A673 (cell line): Measurements from ENCODE around the gene NDUFB10. TPM values are rescaled to one million over a fixed set of nuclear protein-coding genes. Genes with fewer than 3 reads are reported as not detected.

ENCODE experiments used
- BruUV-seq: library from RNA; stranded (reverse); fragments of 400-500 nt; replicated peaks from 2 replicates; lab custom pipeline; 2021; lab: Mats Ljungman, UMichigan
- CTCF ChIA-PET: fragments of 300-600 bp; sonication (Branson Sonifier 250); formaldehyde crosslinking; loops from one replicate; lab custom pipeline; 2022; ENCODE audit warnings: antibody characterized with exemption; lab: Charles Lee
- POLR2A ChIA-PET: fragments of 300-600 bp; sonication (Branson Sonifier 250); formaldehyde crosslinking; loops from one replicate; lab custom pipeline; 2022; ENCODE audit warnings: antibody characterized with exemption; ENCODE audit not compliant: low non-redundant PET; lab: Charles Lee
- DNase-seq: peaks from one replicate; pipeline ENCODE4 v3.0.0-alpha.2; 2015; ENCODE audit warnings: low spot score
- H3K27ac ChIP-seq: fragments of 200-600 bp; sonication (generic); 2 replicates; pipeline ENCODE4 v1.5.1; 2016; ENCODE audit warnings: mixed run types, low read depth, mild to moderate bottlenecking, mixed read lengths, antibody characterized with exemption, low read length; ENCODE audit not compliant: poor library complexity, severe bottlenecking
- H3K27me3 ChIP-seq: fragments of 200-600 bp; sonication (generic); replicated peaks from 2 replicates; pipeline ENCODE4 v1.6.1; 2017; ENCODE audit warnings: mixed run types, low read depth, mild to moderate bottlenecking, mixed read lengths, antibody characterized with exemption, low read length; ENCODE audit not compliant: insufficient read depth, poor library complexity
- H3K36me3 ChIP-seq: fragments of 200-600 bp; sonication (generic); 2 replicates; pipeline ENCODE4 v1.6.1; 2016; ENCODE audit warnings: mixed run types, mild to moderate bottlenecking, mixed read lengths, antibody characterized with exemption, low read length; ENCODE audit not compliant: insufficient read depth, poor library complexity, severe bottlenecking
- H3K4me1 ChIP-seq: fragments of 200-600 bp; sonication (generic); 2 replicates; pipeline ENCODE4 v1.6.1; 2017; ENCODE audit warnings: mixed run types, mild to moderate bottlenecking, mixed read lengths, antibody characterized with exemption, low read length; ENCODE audit not compliant: insufficient read depth, poor library complexity, severe bottlenecking
- H3K4me3 ChIP-seq: fragments of 200-600 bp; sonication (generic); 2 replicates; pipeline ENCODE4 v1.5.1; 2016; ENCODE audit warnings: low read depth, mixed run types, mild to moderate bottlenecking, mixed read lengths, low read length; ENCODE audit not compliant: poor library complexity, severe bottlenecking
- H3K9me3 ChIP-seq: fragments of 200-600 bp; sonication (generic); 2 replicates; pipeline ENCODE4 v1.6.1; 2016; ENCODE audit warnings: mixed run types, low read depth, mild to moderate bottlenecking, mixed read lengths, antibody characterized with exemption, low read length; ENCODE audit not compliant: poor library complexity, severe bottlenecking
- EZH2 ChIP-seq: fragments of 200-600 bp; sonication (generic); IDR thresholded peaks from 2 replicates; pipeline ENCODE4 v1.6.1; 2017; ENCODE audit warnings: borderline replicate concordance, low read depth, mild to moderate bottlenecking, mixed read lengths, antibody characterized with exemption, low read length; ENCODE audit not compliant: poor library complexity, severe bottlenecking
- intact Hi-C: fragments of 100-400 bp; cut with micrococcal nuclease; formaldehyde crosslinking; loops from one replicate; pipeline ENCODE4 v1.10.0; 2022; ENCODE audit not compliant: unreplicated experiment
- total RNA-seq: library from RNA; stranded (reverse); gene quantifications from 2 replicates; pipeline ENCODE4 v1.2.3, GENCODE V29; 2021
- TF ChIP-seq, protein P1 (sequence below): fragments of 300-800, 200-600 bp; sonication (generic); conservative IDR thresholded peaks from 2 replicates; pipeline ENCODE4 v1.5.1; 2017; ENCODE audit warnings: low read depth, mild to moderate bottlenecking, antibody characterized with exemption, low read length, moderate library complexity, mixed read lengths

Gene NDUFB10
- total RNA-seq, 1 experiment from 2014 or later, result 178 TPM

DNA sequence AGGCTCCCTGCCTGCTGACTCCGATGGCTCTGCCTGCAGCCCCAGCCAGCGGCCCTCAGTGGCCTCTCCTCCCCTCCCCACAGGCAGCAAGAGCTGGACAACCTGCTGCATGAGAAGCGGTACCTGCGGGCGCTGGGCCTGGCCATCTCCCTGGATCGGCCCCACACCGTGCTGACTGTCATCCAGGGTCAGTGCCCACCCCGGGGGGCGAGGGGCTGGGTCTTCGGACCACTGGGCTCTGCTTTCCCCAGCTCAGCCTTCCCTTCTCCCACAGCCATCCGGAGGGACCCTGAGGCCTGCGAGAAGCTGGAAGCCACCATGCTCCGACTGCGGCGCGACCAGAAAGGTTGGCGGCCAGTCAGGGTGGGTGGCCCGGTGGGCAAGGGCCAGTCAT, 18.5 kb downstream of the NDUFB10 start:
- intact Hi-C loops, result no loop called here
- CTCF ChIA-PET, result no interaction called here
- TSS peak; percentile 13 for BruUV-seq

DNA sequence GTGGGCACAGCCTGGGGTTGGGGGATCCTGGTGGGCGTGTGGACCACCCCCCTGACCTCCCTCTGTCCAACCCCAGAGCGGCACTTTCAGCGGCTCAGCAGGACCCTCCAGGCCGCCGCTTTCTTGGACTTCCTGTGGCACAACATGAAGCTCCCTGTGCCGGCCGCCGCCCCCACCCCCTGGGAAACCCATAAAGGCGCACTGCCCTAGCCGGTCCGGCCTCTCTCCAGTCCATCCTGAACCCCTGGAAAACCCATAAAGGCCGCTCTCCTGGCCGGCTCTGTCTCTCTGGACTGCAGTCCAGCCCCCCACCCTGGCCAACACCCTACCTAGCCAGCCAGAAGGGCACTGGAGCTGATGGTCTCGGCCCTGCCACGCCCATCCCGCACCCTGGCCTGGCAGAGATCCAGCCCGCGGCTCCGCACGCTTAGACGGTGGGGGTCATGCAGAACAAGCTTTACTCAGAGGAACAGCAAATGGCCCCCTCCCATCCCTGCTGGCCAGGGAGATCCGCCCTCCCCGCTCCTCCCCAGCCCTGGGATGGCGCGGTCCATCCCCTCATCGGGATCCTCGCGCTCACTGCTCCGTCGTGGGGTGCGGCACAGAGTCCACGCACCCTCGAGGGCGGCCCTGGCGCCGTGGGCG, 19.3 kb downstream of the NDUFB10 start:
- no TSS peak for BruUV-seq
- no peak overlapping the region for H3K27ac ChIP-seq
- DNase-seq, result no peak
- intact Hi-C loops, result no loop called here
- ChIA-PET CTCF (no interaction called here), POLR2A (interaction anchor here (0.6 kb wide), 1 partner anchor 14 kb away, joined by 3 read pairs; the partner anchor contains the start of gene RPS2)
- H3K9me3 ChIP-seq, result no peaks in the 10 kb centered on the region
- peaks cover 28% of the 10 kb centered on the region for H3K36me3 ChIP-seq
- H3K4me1 ChIP-seq, result peaks cover 15% of the 10 kb centered on the region
- TF ChIP-seq EZH2, result no peak
- TF ChIP-seq, protein P1, sequence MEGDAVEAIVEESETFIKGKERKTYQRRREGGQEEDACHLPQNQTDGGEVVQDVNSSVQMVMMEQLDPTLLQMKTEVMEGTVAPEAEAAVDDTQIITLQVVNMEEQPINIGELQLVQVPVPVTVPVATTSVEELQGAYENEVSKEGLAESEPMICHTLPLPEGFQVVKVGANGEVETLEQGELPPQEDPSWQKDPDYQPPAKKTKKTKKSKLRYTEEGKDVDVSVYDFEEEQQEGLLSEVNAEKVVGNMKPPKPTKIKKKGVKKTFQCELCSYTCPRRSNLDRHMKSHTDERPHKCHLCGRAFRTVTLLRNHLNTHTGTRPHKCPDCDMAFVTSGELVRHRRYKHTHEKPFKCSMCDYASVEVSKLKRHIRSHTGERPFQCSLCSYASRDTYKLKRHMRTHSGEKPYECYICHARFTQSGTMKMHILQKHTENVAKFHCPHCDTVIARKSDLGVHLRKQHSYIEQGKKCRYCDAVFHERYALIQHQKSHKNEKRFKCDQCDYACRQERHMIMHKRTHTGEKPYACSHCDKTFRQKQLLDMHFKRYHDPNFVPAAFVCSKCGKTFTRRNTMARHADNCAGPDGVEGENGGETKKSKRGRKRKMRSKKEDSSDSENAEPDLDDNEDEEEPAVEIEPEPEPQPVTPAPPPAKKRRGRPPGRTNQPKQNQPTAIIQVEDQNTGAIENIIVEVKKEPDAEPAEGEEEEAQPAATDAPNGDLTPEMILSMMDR, result no peak
- no peaks in the 10 kb centered on the region for H3K27me3 ChIP-seq
- no peak overlapping the region for H3K4me3 ChIP-seq

More for the DNA sequence above, 18.5 kb downstream of the NDUFB10 start:
- Histone ChIP-seq H3K4me3 (no peak overlapping the region), H3K36me3 (peaks cover 28% of the 10 kb centered on the region), H3K27ac (no peak overlapping the region), H3K9me3 (no peaks in the 10 kb centered on the region), H3K4me1 (peaks cover 15% of the 10 kb centered on the region), H3K27me3 (no peaks in the 10 kb centered on the region)
- POLR2A ChIA-PET, result no interaction called here
- no peak for DNase-seq
- no peak for TF ChIP-seq EZH2
- TF ChIP-seq, protein P1, result no peak

DNA sequence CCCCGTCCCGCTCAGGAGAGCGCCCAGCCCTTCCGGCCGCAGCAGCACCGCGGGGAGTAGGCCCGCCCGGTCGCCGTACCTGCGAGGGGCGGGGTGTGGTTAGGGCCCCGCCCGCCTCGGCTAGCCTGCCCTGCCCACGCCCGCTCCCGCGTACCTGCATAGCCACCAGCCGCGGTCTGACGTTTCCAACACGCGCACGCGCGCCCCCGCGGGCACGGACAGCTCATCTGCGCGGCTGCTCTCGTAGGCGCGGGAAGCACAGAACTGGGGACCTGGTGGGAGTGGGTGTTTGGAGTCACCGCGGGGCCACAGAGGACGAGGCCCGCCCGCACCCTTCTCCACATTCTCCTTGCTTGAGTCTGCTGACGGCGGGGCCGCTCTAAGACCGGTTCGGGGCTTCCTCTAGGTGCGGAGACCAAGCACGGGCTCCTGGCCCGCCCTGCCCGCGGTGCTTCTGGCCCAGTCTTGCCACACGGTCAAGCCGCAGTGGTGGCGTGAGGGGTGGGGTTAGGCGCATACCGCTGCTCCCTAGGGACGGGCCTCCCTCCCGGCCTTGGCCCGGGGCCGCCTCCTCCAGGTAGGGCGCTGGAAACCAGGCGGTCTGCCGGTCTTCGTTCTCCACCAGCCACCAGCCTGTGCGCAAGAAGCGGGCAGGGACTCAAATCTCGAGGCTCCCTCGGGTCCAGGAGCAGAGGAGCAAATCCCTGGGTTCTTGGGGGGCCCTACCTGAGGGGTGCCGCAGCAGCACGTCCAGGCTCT, 20.1 kb downstream of the NDUFB10 start:
- intact Hi-C loops, result no loop called here
- TF ChIP-seq EZH2, result no peak
- TF ChIP-seq, protein P1, result no peak
- Histone ChIP-seq H3K9me3 (no peaks in the 10 kb centered on the region), H3K27ac (no peak overlapping the region), H3K27me3 (no peaks in the 10 kb centered on the region), H3K4me3 (no peak overlapping the region), H3K4me1 (peaks cover 15% of the 10 kb centered on the region), H3K36me3 (peaks cover 28% of the 10 kb centered on the region)
- BruUV-seq, result no TSS peak
- CTCF ChIA-PET, result no interaction called here
- POLR2A ChIA-PET, result no interaction called here
- no peak for DNase-seq
